HG02798 (cell line): Measurements from ENCODE around the gene CCHCR1.

Experiments used
- ATAC-seq: cut with Tn5 transposase; IDR thresholded peaks from one replicate; pipeline ENCODE4 v1.9.1; 2021; ENCODE audit warnings: mild to moderate bottlenecking; ENCODE audit not compliant: unreplicated experiment, poor library complexity

Gene CCHCR1

DNA sequence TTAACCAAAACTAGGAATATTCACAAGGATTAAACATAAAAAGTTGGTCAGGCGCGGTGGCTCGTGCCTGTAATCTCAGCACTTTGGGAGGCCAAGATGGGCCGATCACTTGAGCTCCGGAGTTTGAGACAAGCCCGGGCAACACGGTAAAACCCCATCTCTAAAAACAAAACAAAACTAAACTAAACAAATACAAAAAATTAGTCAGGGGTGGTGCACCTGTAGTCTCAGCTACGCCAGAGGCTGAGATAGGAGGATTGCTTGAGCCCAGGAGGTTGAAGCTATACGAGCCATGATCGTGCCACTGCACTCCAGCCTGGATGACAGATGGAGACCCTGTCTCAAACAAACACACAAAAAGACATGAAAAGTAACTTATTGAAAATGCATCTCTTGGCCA is 21.9 kb downstream of the CCHCR1 start:
- no peak for ATAC-seq

DNA sequence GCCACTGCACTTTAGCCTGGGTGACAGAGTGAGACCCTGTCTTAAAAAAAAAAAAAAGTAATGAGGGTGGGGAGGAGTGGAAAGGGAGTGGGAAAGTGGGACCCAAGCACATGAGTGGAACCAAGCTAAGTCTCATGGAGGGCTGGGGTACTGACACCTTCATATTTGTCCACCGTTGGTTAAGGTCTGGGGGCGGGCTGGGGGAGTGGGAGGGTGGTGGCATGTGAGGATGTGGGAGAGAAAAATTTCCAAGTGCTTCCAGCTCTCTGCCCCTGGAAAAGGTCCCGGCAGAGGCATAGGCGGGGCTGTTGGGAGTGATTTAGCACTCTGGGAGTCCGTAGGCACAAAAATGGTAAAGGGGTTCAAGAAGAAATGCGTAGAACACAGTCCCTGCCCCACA is 24.8 kb downstream of the CCHCR1 start:
- no peak for ATAC-seq

DNA sequence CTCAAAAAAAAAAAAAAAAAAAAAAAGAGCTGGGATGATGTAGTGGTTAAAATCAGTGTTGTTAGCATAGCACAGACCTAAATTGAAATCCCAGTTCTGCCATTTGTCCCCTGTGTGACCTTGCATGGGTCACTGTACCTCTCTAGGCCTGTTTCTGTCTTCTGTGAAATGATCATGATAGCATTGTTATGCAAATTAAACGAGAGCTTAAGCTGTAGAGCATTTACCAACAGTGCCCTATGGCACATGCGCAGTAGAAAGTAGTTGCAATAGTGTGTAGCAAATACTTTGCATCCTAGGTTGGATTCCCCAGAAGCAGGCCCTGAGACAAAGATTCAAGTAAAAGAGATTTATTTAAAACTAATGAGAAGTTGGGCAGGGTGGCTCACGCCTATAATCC is 26.0 kb downstream of the CCHCR1 start:
- no peak for ATAC-seq

DNA sequence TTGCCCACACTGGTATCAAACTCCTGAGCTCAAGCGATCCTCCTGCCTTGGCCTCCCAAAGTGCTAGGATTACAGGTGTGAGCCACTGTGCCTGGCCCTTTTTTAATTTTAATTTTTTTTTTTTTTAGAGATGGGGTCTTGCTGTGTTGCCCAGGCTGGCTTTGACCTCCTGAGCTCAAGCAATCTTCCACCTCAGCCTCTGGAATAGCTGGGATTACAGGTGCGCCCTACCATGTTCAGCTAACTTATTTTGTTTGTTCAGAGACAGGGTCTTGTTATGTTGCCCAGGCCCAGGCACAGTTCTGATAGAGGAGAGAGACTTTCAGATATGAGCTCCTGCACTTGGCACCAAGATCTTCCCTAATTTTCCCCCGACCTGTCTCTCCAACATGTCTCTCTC is 26.9 kb downstream of the CCHCR1 start:
- no peak for ATAC-seq

DNA sequence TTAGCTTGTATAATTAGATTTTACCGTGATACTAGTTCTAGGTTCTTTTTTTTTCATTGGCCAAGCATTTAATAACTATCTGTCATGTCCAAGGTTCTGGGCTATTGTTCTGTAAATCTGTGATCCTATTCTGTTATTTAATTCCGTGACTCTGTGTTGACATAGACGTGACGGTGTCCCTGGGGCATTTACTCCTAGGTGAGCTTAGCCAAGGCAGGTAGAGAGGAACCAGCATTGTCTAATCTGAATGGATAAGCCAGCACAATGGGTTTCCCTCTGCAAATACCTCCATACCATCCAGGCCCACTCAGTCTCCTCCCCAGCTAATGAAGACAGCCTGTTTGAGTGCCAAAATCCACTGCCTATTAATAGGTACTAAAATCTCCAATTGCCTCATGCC is 28.5 kb downstream of the CCHCR1 start:
- no peak for ATAC-seq

DNA sequence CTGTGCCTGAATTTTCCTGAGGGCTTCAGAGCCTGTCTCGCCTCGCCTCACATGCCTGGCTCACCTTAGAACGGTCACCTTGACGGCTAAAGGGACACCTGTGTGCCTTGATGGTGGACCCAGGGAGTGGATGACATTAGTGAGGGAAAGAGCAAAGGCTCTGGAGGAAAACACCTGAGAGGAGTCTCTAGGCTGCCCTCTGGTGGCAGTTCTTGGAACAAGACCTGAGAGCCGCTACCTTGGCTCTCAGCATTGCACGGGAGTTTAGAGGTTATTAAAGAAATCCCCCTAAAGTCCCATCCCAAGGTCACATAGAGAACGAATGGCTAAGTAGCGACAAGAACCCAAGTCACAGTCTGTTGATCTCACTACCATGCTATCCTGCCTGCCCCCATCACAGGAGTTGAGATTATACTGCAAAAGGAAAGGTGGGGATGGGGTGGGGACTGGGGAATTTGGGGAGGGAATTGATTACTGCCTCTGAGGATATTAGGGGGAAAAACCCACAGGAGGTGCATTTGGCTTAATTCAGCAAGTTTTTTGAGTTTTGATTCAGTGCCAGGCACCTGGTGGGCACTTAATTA is 29.4 kb downstream of the CCHCR1 start:
- ATAC-seq, result peak; percentile 40

DNA sequence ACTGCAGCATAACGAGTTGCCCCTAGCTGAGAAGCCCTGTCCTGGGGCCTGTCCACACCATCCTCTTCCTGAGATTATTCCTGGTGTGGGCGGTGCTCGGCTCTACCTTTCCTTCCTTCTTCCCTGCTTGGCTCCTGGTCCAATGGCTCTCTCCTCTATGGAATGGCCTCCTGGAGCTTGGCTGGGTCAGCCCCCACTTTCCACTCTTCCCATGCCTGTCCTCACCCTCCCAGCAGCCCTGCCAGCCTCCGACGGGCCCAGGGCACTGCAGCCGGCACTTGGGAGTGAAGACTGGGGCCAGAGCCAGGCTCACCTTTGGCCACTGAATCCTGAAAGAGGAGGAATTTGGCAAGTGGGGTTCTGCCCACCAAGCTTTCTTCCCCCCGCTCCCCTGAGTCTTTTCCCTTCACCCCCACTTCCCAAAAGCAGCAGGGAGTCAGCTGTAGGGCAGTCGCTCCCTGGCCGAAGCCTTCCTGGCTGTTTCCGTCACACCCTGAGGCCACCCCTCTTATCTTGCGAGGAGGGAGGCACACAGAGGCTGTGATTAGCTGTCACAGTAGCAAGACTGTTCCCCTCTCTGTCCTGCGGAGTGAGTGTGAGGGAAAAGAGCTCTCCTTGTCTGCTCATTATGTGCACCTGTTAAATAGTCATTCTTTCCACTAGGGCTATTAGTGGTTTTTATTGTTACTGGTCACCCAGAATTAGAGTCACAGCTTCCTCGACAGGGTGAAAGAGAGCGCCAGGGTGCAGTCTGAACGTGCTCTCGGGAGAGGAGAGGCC is 31.0 kb downstream of the CCHCR1 start:
- no peak for ATAC-seq

DNA sequence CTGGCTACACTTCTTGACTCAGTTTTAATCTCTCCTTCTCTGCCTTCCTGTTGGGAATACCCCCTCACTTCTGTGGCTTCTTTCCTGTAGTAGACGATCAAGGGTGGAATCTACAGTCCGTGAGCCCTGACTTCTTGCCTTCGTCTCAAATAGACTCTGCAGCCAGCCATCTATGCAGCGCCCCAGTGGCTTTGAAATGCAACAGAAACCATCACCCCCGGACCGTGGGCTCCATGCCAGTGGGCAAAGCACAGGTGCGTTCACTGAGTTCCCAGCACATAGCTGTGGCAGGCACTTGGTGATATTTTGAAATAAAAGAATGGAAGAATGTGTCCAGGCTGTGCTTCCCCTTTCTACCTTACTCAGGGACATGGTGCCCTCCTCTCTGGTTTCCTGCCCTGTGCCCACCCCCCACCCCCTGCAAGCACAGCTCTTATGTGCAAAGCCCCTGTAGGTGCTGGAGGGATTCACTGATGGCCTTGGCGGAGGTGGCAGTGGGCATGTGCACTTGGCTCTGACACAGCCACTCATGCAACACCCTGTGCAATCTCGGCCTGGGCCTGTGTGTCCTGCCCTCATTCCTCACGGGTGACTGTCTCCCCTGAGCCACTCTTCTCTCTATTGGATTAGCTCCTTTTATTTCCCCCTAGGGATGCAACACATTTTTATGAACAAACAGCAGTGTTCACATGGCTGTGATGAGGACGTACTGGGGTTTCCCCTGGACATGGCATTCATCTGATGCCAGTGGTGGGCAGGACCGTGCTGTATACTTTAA is 31.8 kb downstream of the CCHCR1 start:
- no peak for ATAC-seq

DNA sequence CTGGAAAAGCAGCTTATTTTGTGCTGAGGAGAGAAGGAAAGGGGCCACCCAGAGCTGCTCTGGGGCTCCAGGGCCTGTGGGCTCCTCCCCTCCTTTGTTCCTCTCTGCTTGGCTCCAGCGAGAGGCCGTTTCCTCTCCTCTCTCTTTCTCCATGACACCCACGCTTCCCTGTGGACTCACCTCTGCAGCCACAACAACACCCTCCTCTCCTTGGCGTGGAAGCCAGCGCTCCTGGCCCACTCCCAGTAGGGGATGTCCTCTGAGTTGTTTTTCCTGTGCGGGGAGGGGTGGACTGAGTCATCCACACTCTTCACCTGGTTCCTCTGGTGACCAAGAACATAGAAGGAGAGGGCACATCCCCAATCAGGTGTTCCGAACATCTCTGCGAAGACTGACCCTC is 32.4 kb downstream of the CCHCR1 start:
- no peak for ATAC-seq

DNA sequence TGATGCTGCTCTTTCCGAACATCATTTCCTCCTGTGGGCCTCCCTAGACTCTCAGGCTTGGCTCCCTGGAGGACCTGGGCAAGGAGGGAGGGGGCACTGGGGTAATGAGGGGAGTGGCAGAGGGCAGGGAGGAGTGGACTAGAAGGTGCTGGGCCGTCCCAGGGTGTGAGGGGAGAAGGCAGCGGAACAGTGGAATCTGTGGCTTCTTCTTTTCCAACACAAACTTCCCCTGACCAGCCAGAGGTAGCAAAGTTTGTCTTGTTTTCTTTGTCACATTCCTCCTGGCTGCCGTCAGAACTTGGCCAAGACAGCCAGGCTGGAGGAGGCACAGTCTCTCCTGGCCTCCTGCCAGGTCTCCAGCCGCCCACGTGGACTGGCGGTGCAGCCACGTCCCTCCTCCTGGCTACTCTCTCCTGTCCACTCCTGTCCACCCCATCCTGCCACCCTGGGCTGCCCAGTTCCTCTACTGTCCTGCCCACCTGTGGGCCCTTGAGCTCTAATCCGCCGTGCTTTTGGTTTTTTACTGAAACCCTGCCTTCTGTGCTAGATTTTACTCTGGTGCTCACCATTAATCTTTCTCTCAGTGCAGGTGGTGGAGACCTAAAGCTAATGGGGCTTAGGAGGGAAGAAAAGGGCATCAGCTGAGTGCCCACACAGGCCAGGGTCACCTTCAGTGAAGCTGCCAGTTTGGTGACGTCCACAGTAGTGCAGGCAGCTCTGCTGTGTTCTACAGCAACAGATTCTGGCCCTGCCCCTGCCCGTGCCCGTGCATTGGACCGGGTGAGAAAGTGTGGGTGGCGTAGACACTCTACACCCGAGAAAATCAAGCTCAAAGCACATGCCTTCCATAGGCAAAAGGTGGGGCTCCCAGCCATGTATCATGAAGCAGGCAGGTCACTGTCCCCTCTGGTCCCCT is 34.6 kb downstream of the CCHCR1 start:
- ATAC-seq, result no peak

DNA sequence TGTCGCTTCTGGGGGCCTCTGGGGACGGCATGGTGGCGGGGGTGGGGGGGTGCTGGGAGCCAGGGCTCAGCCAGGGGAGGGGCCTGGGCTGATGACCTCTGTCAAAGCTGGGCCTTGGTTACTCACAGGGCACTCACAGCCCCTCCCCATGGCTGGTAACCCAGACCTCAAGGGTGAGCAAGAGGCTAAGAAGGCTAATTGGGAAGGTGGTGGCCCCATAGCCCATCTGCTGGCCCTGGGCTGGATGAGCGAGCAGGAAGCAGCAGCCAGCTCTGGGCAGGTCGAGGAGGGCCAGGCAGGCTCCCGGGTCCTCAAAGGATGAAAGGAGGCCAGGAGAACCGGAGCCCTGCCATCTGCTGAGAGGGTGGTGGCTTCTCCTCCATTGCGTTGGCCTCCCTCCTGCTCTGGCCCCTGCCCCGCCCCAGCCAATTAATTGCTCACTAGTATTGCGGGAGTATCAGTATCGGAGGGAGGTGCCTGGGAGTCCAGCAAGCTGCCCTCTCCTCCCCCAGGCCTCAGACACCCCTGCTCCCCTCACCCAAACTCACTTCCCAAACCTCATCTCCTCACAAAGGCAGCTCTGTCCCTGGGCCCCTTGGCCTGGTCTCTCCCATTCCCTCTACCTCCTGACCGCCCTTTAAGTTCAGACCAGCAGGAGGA is 36.3 kb downstream of the CCHCR1 start:
- ATAC-seq, result no peak

DNA sequence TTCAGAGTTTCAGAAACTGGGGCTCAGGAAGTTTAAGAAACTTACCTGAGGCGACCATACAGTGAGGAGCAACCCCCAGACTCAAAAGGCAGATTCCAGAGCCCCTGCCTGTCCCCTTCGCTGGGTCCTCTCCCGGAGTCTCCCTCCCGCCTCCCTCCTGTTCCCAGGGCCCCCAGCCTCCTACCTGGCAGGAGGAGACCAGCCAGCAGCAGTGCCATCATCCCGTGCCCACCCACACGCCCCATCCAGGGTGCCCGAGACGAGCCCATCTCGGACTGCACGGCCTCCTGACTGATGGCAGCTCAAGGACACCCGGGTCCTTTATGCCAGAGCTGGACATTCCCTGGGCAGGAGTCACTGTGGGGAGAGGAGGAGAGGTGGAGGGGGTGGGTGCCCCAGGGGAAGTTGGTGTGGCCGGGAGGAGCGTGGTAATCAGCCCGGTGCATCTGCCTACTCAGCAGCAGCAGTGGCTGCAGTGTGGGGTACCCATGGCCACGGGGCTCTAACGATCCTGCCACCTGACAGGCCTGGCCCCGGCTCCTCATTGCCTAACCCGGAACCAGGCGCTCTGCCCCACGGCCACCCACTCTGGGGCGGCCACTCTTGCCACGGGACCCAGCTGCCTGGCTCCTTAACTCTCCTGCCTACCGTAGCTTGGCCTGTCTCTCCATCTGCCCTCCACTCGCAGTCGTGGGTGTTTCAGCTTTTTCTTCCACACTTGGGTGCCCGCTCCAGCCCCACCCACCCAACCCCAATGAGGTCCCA is 37.3 kb downstream of the CCHCR1 start, which contains the start of gene CDSN:
Gene CDSN (minus strand): TSS at position 296 of the 765 bp plus-strand sequence. CDS start 27 bp downstream, at position 269.
- ATAC-seq, result no peak

DNA sequence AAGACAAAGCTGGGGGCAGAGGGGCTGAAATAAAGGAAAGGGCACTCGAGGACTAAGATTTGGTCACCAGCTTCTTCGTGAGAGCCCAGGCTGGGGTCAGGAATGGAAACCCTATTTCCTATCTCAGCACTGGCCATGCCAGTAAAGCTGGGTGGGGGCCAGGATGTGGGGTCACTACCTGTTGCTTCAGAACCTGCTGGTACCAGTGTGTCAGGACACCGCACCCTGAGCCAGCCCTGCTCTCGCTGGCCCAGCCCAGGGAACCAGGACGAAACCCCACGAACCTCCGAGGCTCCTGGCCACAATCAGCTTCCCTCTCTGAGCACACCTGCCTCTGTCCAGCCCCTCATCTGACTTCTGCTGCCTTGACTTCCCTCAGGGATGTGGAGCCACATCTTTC is 39.4 kb downstream of the CCHCR1 start:
- ATAC-seq, result no peak

DNA sequence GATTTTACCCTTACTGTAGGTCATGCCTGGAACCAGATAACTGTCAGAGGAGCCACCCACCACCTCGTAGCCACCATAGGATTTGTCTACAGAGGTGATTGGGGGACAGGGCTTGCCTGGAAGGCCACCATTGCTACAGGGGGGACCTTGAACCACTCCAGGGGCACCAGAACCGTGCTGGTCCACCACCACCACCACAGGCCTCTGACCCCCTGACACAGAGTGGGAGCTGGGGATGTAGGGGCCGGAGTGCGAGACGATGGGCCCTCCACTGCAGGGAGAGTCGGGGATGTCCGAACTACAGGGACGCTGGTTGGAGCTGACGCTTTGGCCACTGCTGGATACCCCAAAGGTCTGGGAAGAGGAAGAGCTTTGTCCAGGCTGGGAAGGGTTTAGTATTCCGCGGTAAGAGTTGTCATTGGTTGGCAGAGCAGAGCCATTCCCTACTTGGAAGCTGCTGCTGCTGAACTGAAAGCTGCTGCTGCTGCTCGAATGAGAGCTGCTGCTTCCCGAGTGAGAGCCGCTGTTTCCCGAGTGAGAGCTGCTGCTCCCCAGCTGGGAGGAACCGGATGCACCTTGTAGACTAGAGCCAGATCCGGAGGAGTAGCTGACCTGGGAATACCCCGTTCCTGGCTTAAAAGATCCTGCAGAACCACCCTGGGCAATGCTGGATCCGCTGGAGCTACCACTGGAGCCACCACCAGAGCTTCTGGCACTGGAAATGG is 40.8 kb downstream of the CCHCR1 start:
- no peak for ATAC-seq

DNA sequence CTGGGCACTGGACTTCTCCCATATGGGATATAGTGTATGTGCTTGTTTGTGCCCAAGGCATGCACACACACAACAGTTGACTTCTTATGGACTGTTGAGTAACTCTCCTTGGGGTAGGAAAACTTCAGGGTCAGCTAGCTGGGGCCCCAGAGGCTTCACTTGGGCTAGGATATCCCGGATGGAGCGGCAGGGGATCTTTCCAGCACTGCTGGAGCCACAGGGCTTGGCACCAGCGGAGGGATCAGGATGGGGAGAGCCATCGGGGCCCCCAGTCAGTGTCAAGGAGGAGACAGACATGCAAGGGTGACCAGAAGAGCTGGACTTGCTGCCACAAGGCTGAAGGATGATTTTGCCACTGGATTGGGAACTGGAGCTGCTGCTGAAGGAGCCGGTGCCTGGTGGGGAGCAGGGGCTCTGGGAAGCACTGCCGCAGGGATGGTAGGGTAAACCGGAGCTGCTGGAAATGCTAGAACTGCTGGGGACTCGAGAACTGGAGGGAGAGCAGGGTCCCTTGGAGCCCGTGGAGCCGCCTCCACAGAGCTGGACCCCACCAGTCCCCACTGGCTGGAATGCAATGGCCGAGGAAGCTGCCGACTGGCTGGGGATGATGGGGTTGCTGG is 41.6 kb downstream of the CCHCR1 start:
- ATAC-seq, result no peak

DNA sequence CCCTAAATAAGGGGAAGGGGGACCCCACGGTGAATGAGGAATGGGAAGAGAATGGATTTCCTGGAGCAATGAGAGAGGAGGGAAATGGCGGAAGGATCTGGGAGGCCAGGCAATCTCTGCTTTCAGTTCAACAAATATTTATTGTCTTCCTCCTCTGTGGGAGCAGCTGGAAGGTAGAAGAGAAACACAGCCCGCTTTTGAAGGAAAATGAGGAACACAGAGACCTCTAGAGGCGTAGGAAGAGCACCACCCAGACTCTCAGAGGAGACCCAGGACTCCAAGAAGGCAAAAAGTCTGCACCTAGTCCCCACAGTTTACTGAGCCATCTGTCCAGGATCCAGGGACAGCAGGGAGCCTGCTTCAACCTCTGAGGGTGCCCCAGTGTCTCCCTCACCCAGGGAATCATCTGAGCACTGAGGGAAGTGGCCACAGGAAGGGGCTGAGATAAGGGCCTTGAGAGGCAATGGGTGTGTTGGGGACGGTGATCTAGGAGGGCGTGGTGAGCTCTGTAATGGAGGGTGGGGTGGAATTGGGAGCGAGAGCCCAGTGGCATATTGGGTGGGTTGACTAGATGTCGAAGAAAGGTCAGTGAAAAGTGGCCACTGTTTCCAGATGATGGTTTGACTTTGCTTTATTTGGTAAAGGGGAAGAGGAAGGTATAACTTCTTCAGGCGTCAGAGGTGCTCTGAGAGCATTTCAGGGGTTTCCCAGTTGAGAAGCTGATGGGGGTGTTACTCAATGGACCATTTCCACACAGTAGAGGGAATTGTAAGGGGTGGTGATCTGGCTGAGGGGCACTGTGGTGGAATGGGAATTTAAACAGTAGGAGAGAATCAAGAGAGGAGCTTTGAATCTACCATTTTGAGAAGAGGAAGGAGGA is 42.4 kb downstream of the CCHCR1 start:
- ATAC-seq, result no peak

DNA sequence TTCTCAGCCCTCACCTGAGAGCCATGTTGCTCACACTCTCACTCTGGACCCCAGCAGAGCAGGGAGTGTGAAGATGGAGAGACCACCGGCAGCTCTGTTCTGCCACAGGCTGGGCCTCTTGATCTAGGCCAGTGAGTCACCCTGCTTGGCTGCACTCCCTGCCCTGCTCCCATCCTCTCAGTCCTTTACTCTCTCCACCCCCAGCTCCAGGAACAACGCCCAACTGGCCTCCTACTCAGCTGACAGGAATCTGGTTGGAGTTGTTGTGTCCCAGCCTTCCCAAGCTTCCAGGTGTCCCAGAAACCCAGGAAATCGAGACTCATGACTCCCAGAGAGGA is 43.1 kb downstream of the CCHCR1 start, which contains the start of gene PSORS1C1:
Gene PSORS1C1 (plus strand): TSS at position 260 of the 338 bp plus-strand sequence. CDS start 14,833 bp downstream, outside the sequence.
- ATAC-seq, result no peak
